SK-N-MC (cell line): Measurements from ENCODE around the gene C6orf136.

ENCODE experiments used
- EZH2 ChIP-seq: fragments of 200-600 bp; sonication (generic); IDR thresholded peaks from one replicate; pipeline ENCODE4 v1.6.1; 2017; ENCODE audit warnings: antibody characterized with exemption
- FOXP2 ChIP-seq: optimal IDR thresholded peaks from 2 replicates; pipeline ENCODE3; 2011; ENCODE audit warnings: mild to moderate bottlenecking, moderate library complexity; ENCODE audit not compliant: insufficient read depth; ENCODE audit errors: extremely low read length, control extremely low read depth
- POLR2AphosphoS5 ChIP-seq: IDR thresholded peaks from 2 replicates; pipeline ENCODE4 v1.6.1; 2012; ENCODE audit warnings: mild to moderate bottlenecking, low read depth, low read length, borderline replicate concordance

DNA sequence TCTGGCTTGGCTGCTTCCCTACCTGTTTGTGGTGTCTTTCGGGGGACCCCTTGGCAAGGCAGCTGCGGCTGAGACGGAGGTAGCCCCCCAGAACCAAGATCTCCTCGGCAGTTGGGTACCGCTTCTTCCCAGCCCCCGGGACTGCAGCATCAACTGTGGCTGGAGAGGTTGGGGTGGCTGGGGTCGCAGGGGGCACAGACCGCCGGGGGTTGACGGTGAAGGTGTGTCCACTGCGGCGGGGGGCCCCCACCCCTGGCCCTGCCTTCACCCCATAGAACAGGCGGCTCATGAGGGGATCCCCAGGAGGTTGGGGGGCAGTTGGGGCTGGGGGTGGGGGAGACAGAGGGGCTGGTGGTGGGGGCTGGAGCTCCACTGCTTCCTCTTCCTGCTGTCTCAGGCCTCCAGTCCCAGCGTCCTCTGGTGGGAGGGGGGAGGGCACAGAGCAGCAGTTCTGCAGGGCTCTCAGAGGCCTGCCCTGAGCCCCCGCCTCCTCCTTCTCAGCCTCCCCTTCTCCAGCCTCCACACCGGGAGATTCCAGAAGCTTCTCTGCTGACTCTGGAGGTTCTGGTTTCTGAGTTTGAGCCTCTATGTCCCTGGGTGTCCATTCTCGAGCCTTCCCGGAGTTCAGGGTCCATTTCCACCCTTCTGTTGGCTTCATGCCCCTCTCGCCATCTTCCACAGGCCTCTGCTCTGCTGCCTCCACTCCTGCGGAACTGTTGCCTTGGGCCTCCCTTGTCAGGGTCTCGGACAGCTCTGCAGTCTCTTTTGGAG, 37.6 kb downstream of the C6orf136 start:
- no peak for TF ChIP-seq POLR2AphosphoS5
- no peak for TF ChIP-seq EZH2
- no peak for TF ChIP-seq FOXP2
